Spinal cord (tissue), 10 donors: ENCODE data around the gene DYNLT2B. TPM values are rescaled to one million over a fixed set of nuclear protein-coding genes. Genes with fewer than 3 reads are reported as not detected.

Experiments used
- DNase-seq, 6 donors: peaks; one replicate each; pipeline versions ENCODE4 v3.0.0 to v3.0.0-alpha.2; 2013 to 2015; ENCODE audit warnings: low spot score in 6 of 6, low read depth in 4 of 6
- H3K27ac ChIP-seq: one replicate; pipeline ENCODE4 v1.5.1; 2013; ENCODE audit warnings: low read depth, low read length, control low read depth
- H3K27me3 ChIP-seq: one replicate; pipeline ENCODE4 v1.6.1; 2013; ENCODE audit warnings: low read length; ENCODE audit not compliant: control insufficient read depth, insufficient read depth
- H3K36me3 ChIP-seq: one replicate; pipeline ENCODE4 v1.6.1; 2013; ENCODE audit warnings: low read length; ENCODE audit not compliant: control insufficient read depth, insufficient read depth
- H3K4me1 ChIP-seq: one replicate; pipeline ENCODE4 v1.6.1; 2013; ENCODE audit warnings: low read length; ENCODE audit not compliant: control insufficient read depth, insufficient read depth
- H3K4me3 ChIP-seq: one replicate; pipeline ENCODE4 v1.5.1; 2013; ENCODE audit warnings: low read depth, low read length, control low read depth
- H3K9me3 ChIP-seq: one replicate; pipeline ENCODE4 v1.6.1; 2013; ENCODE audit warnings: low read length; ENCODE audit not compliant: control insufficient read depth, insufficient read depth
- WGBS: methylation state at CpG from one replicate; pipeline ENCODE4 v1.1.5; 2013; ENCODE audit warnings: missing lambda C conversion rate; ENCODE audit not compliant: insufficient coverage; 5-methylcytosine and 5-hydroxymethylcytosine counted together
- polyA plus RNA-seq, 2 donors: library from polyadenylated mRNA; unstranded; fragments of 120-200 nt; gene quantifications; one replicate each; pipeline ENCODE4 v1.2.1, GENCODE V29; 2013; ENCODE audit not compliant: insufficient read length in 2 of 2
- total RNA-seq, 2 donors: library from RNA; depleted of rRNA in 1 of 2; stranded (reverse); fragments of 120-200 nt in 1 of 2; fragments of >200 nt in 1 of 2; gene quantifications; one replicate each; pipeline versions ENCODE4 v1.2.3 to v1.2.4, GENCODE V29; 2013 to 2014
- donor health status: healthy.

The DYNLT2B gene
- total and polyA plus RNA-seq, 4 donors: 7.9 to 76.7 (median 50.3) TPM

- 88% methylated on average over 1 of the region's 4 CpGs for WGBS
- H3K4me1 ChIP-seq: peaks cover 11% of the 10 kb centered on the region
- no peaks in the 10 kb centered on the region for H3K36me3 ChIP-seq
- no peak overlapping the region for H3K27ac ChIP-seq
- H3K4me3 ChIP-seq: no peak overlapping the region
- no peak for DNase-seq
- H3K27me3 ChIP-seq: no peaks in the 10 kb centered on the region
- no peaks in the 10 kb centered on the region for H3K9me3 ChIP-seq
Measured at GRCh38 chr3:196281962-196282361, 36.1 kb downstream of the DYNLT2B start.

DNA sequence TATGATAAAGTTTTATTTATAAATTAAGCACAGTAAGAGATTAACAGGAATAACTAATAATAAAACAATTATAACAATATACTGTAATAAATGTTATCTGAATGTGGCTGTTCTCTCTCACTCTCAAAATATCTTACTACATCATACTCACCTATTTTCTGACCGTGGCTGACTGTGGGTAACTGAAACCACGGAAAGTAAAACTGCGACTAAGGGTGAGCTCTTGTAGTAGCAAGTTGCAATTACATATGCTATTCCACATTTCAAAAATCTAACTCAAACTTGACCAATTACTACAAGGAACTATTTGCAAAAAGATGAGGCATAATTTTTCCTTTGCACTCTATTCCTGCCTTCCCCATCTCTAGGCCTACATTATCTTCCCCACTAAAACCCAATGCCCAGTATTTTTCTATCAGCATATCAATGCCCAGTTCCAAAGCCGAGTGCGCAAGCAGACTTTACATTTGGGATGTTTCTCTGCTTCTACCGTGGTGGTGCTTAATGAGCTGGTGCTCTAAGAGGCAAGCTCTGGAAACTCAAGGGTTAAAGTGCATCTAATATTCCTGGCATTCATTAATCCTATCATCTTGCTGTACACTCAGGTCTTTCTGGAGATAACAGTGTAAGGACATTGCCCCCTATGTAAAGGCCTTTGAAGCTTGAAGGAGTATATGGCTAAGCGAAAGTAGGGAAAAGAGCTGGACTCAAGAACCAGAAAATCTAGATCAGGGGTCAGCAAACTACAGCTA lies 37.2 kb downstream of the DYNLT2B start:
- WGBS: 96% methylated on average over 5 of the region's 7 CpGs
- Histone ChIP-seq H3K27me3 (no peaks in the 10 kb centered on the region), H3K36me3 (no peaks in the 10 kb centered on the region), H3K27ac (no peak overlapping the region), H3K9me3 (no peaks in the 10 kb centered on the region), H3K4me1 (peaks cover under 1% of the 10 kb centered on the region), H3K4me3 (no peak overlapping the region)
- no peak for DNase-seq

GRCh38 chr3:196275126-196275525 lies 42.9 kb downstream of the DYNLT2B start:
- DNase-seq: no peak
- H3K4me3 ChIP-seq: no peak overlapping the region
- no peaks in the 10 kb centered on the region for H3K27me3 ChIP-seq
- WGBS: 92% methylated on average over 2 of the region's 5 CpGs
- H3K4me1 ChIP-seq: no peaks in the 10 kb centered on the region
- H3K36me3 ChIP-seq: peaks cover 18% of the 10 kb centered on the region
- H3K9me3 ChIP-seq: peaks cover 3% of the 10 kb centered on the region
- H3K27ac ChIP-seq: no peak overlapping the region

DNA sequence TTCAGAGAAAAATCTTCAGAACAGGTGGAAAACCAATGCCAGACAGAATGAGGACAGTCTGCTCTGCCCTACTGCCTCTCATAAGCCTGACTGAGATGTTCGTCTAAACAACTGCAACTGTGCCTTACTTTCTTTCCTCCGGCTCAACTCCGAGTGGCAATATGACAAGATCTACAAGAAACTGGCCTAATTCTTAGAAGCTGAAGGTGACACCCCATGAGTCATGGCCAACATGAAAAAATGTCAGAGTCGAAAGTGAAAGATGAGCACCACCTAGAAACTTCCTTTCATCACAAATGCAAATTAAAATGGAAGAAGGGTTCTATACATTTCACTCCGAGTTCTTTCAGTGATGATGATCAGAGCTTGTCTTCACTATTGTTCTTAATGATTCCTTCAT lies 43.5 kb downstream of the DYNLT2B start:
- 100% methylated on average over 3 of the region's 5 CpGs for WGBS
- Histone ChIP-seq H3K4me1 (no peaks in the 10 kb centered on the region), H3K9me3 (peaks cover 3% of the 10 kb centered on the region), H3K27ac (no peak overlapping the region), H3K36me3 (peaks cover 23% of the 10 kb centered on the region), H3K4me3 (no peak overlapping the region), H3K27me3 (no peaks in the 10 kb centered on the region)
- DNase-seq: no peak

GRCh38 chr3:196273655-196274054 lies 44.4 kb downstream of the DYNLT2B start:
- DNase-seq: no peak
- Histone ChIP-seq H3K27ac (no peak overlapping the region), H3K4me3 (no peak overlapping the region), H3K27me3 (no peaks in the 10 kb centered on the region), H3K36me3 (peaks cover 24% of the 10 kb centered on the region), H3K9me3 (peaks cover 3% of the 10 kb centered on the region), H3K4me1 (no peaks in the 10 kb centered on the region)
- 97% methylated on average over 12 of the region's 12 CpGs for WGBS

DNA sequence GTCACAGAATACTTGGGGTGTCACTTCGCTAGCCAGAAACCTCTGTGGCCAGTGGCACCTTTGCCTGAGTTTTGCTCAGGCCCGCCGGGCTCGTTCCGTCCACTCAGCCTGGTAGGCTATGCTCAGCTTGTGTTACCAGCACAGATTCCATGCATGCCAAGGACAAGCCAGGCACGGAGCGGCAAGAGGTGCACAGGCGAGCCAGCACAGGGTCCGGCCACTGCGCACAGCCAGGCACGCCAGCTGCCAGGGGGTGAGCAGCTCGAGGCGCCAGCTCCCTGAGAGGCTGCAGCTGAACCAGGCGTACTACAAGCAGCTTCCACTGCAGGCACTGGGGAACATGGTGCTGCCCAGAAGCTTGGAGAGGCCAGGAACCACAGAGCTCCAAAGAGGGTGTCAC lies 45.2 kb downstream of the DYNLT2B start:
- Histone ChIP-seq H3K9me3 (peaks cover 3% of the 10 kb centered on the region), H3K36me3 (peaks cover 29% of the 10 kb centered on the region), H3K27ac (no peak overlapping the region), H3K27me3 (no peaks in the 10 kb centered on the region), H3K4me1 (no peaks in the 10 kb centered on the region), H3K4me3 (no peak overlapping the region)
- DNase-seq: no peak
- WGBS: 98% methylated on average over 14 of the region's 14 CpGs

GRCh38 chr3:196270499-196270898 lies 47.5 kb downstream of the DYNLT2B start:
- Histone ChIP-seq H3K4me1 (no peaks in the 10 kb centered on the region), H3K36me3 (peaks cover 48% of the 10 kb centered on the region), H3K27me3 (no peaks in the 10 kb centered on the region), H3K4me3 (no peak overlapping the region), H3K27ac (no peak overlapping the region), H3K9me3 (peaks cover 3% of the 10 kb centered on the region)
- 68% methylated on average over 4 of the region's 5 CpGs for WGBS
- no peak for DNase-seq

DNA sequence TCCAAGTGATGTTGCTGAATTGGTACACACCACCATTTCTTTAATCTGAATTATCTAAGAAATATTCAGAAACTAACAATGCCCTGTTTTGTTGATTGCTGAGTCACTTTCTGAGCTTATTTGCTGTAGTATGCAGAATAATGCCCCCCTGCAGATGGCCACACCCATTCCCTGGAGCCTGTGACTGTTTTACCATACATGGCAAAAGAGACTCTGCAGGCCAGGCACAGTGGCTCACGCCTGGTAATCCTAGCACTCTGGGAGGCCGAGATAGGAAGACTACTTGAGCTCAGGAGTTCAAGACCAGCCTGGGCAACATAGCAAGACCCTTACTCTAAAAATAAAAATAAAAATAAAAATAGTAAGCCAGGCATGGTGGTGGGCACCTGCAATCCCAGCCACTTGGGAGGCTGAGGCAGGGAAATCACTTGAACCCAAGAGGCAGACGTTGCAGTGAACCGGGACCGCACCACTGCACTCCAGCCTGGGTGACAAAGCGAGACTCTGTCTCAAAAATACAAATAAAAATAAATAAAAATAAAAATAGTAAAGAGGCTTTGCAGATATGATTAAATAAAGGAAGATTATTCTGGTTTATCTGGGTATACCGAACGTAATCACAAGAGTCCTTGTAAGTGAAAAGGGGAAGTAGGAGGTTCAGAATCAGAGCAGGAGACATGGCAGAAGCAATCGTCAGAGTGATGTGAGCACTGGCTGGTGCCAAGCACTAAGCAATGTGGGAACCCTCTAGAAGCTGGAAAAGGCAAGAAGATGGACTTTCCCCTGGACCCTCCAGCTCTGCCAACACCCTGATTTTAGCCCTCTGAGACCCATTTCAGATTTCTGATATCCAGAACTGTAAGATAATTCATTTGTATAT lies 49.5 kb downstream of the DYNLT2B start:
- no peak overlapping the region for H3K27ac ChIP-seq
- 88% methylated on average over 4 of the region's 9 CpGs for WGBS
- H3K4me3 ChIP-seq: no peak overlapping the region

DNA sequence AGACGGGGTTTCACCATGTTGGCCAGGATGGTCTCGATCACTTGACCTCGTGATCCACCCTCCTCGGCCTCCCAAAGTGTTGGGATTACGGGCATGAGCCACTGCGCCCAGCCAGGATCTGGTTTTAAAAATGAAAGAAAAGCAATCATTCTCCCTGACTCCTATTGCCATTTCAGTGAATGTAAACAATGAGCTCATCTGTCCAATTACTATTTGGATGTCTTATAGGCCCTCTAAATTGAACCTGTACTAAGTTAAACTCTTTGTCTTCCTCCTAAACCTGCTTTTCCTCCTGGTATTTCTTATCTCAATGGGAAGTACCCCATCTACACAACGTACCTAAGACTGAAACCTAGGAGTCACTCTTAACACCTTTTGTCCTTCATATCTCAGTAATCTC lies 54.2 kb downstream of the DYNLT2B start:
- no peaks in the 10 kb centered on the region for H3K27me3 ChIP-seq
- H3K27ac ChIP-seq: no peak overlapping the region
- H3K4me3 ChIP-seq: no peak overlapping the region
- 100% methylated on average over 2 of the region's 7 CpGs for WGBS
- DNase-seq: no peak
- H3K36me3 ChIP-seq: peaks cover 42% of the 10 kb centered on the region
- H3K9me3 ChIP-seq: no peaks in the 10 kb centered on the region
- no peaks in the 10 kb centered on the region for H3K4me1 ChIP-seq

More for the DNA sequence above, 49.5 kb downstream of the DYNLT2B start:
- peaks cover 48% of the 10 kb centered on the region for H3K36me3 ChIP-seq
- H3K9me3 ChIP-seq: peaks cover 3% of the 10 kb centered on the region
- H3K27me3 ChIP-seq: no peaks in the 10 kb centered on the region
- DNase-seq: no peak
- no peaks in the 10 kb centered on the region for H3K4me1 ChIP-seq
